ENCODE measurements around the gene CHI3L1.
"Not testable (repeated sequence)": the region's sequence is repeated elsewhere in the genome, so short reads cannot be mapped to it uniquely, and the experiment has no call there.

The CHI3L1 gene

DNA sequence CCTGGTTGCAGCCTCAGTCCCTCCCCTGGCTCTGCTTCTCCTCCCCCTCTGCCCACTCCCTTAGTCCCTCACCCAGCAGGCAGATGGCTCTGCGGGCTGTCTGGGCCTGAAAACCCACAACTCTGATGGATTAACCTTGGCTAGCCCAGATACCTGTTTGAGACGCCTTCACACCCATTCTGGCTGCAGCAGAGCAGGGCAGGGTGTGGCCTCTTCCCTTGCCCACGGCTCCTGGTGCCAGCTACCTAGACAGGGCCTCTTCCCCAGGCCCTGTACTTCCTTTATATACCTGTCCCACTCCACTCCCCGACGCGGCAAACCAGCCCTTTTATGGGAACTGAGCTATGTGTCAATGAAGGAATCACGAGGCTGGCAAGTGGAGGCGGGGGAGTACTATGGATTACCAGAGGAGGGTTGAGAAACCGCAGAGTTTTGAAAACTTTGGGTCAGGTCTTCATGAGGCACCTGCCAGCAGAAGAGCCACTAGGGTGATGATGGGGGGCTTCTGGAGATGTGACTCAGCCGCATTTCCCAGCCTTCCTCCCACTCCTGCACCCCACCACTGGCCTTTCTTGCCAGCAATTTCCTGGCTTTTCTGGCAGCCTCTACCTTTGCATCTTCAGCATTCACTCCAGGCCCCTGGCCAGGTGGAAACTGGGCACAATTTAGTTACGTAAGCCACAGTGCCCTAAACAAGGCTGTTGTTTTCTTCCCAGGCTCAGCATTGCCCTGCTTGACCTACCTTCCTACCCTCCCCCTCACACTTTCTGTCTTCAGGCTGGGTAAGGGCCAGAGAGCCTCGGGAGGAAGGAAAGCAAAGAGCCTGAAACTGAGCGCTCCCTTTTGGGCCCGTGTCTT is at the start of gene CHI3L1:
TSS of gene CHI3L1 (minus strand) at position 259 of the 858 bp plus-strand sequence. CDS start at position 178, 81 bp downstream.
- no peak for DNase-seq

DNA sequence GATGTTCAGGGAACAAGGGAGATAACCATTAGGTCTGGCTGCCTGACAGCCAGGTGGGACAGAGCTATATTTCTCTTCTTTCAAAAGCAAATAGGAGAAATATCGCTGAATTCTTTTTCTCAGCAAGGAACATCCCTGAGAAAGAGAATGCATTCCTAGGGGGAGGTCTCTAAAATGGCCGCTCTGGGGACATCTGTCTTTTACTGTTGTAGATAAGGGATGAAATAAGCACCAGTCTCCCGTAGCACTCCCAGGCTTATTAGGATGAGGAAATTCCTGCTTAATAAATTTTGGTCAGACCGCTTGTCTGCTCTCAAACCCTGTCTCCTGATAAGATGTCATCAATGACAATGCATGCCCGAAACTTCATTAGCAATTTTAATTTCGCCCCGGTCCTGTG is 48.4 kb upstream of the CHI3L1 start:
- not testable (repeated sequence) for DNase-seq

DNA sequence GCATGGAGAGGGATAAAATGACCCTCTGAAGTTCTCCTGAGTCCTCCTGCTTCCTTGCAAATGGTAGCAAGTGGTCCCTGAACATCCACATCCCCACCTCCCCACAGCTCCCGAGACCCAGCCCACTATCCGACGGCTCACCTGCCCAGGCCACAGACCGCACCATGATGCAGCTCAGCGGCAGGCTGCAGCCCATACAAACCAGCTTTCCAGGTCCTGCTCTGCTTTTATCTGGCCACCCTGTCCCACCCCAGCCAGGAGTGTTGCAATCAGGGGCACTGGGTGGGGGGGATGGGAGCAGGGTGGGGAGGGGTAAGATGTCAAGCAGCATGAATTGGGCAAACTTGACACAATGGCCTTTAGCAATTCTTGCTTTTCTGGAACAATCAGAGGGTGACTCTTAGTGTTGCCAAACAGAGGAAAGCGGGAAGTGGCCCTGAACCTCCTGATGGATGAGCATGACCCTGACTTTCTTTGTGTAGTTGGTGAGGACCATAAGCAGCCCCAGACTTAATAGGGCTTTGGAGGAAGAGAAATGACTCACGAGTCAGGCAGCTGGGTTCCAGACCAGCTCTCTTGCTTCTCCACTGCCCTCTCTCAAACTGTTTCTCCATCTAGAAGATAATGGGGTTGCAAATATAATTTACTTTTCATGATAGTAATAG is 43.1 kb upstream of the CHI3L1 start, which contains the start of gene CHIT1:
TSS of gene CHIT1 (minus strand) at position 203 of the 665 bp plus-strand sequence. CDS start at position 166, 37 bp downstream.
- no peak for DNase-seq

DNA sequence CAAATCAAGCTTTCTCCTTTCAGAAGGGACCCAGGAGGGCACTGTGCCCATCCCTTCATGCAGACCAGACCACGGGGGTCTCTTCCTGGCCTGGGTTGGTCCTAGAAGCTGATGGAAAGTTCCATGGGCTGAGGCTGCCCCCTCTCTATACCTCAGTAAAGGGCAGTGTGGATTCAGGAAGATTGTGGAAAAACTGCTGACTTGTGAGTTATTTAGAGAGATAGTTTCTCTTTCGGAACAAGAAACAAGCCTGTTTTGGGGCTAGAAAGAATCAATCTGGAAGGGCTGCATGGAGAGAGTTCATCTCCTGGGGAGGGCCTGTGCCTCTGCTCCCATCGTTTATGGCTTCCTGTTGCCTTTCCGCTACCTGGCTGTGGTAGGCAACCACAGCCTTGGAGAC is 42.2 kb upstream of the CHI3L1 start:
- DNase-seq = no peak

DNA sequence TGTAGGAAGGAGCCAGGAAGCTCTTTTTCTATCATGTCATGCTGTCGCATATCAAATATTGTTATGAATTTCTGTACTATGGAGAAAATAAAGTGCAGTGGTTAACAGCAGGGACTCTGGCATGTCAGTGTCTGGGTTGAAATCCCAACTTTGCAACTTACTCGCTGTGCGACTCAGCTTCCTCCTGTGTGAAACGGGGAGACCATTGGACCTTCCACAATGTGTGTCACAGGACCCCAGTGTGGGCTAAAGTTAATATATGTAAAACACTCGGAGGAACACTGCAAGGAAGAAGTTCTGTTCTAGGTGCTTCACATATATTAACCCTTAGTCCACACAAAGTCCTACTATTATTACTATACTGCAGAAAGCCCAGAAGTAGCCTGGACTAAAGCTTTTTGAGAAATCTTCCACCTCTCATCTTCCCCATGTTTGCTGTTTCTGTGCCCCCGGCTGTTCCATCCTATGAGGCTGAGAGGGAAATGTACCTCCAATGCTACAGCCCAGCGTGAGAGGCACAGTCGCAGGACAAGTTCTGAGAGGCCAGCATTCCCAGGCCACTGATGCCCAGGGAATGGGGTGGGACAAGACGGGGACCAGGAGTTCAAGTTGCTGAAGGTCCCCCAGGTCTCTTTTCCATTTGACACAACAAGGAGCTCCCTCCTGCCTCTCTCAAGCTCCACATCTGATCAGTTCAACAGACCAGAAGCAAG is 41.0 kb upstream of the CHI3L1 start:
- DNase-seq = no peak

DNA sequence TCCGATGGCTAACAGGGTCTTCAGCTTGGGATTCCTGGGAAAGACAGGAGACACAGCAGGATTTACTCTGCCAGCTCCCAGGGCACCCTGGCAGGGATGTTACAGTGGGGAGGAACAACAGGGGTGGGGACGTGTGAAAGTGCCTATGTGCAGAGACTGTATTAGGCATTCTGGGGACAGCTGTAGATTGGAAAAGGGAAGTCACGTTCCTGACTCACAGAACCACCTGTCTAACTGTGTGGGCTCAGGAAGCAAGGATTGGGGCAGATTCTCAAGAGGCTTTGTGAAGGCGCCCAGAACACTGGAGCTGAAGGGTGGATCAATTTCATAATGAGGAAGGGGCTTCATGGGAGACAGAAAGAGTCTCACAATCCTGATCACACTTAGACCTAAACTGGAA is 38.6 kb upstream of the CHI3L1 start:
- DNase-seq = no peak

DNA sequence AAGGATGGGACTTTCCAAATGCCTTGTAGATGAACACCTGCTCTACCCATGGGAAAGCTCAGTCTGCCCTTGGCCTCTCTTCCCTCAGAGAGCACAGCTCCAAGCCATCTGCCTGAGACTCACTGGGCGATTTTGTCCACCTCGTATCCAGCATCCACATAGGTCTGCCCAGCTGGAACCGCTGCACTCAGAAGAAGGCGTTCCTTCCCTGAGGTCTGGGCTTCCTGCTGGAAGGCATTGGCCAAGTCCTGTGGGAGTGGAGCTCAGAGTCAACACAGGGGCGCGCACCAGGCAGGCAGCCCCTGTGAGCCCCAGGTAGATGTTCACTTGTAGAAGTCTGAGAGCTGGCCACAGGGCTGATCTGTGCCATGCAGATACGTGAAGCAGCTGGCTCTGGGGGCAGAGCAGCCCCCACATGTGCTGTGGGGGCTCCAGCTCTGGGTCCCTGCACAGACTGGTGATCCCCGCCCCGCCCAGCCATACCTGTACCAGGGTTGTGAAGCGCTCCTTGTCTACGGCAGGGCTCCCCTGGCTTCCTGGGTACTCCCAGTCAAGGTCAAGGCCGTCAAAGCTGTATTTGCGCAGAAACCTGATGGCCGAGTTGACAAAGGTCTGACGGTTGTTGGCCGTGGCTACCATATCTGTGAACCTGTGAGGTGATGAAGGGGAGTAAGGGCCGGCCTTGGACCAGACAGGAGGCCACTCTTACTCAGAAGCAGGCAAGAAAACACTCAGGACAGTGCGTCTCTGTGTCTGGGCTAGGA is 36.7 kb upstream of the CHI3L1 start:
- no peak for DNase-seq

DNA sequence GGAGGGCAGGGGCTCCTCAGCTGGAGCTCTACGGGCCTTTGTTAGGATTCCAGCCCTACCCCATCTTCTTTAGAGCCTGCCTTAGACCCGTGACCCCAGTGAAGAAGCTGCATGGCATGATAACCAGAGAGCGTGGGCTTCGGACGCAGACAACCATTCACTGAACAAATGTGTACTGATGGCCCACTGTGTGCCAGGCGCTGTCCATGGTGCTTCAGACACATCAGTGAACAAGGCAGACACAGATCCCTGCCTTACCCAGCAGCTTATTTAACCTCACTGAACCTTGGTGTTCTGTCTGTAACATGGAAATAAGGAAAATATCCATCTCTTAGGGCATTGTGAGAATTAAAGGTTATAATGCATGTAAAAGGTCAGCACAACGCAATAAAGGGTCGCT is 33.4 kb upstream of the CHI3L1 start:
- no peak for DNase-seq

DNA sequence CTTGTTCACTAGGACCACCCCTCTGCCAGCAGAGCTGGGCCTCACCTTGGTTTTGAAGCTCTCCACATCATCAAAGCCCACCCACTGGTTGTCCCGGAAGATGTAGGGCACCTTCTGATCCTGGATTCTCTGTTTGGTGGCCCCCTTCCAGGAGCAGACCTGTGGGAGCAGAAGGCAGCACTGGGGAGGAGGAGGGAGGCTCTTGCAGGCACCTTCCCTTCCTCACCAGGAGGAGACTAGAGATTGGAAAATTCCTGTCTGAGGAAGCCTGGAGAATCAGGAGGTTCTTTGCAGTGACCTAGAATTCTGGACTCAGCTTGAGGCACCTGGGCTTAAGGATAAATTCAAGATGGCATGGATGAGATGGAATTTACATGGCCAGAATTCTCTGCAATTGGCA is 32.7 kb upstream of the CHI3L1 start:
- DNase-seq = no peak

DNA sequence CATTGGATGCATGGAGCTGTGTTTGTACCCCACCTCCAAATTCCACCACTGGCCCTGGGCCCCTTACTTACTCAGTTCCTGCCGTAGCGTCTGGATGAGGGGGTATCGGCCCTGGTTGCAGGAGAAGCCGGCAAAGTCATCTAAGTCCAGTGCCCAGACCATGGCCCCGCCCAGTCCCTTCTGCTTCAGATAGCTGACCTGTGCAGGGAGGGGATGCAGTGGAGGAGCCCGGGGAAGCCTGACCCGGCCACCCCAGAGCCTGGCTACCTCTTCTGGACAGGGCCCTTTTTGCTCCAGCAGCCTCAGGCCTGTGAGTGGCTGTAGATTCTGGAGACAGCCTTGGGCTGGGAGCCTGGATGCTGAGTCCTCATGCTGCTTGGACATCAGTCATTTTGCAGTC is 31.2 kb upstream of the CHI3L1 start:
- no peak for DNase-seq

DNA sequence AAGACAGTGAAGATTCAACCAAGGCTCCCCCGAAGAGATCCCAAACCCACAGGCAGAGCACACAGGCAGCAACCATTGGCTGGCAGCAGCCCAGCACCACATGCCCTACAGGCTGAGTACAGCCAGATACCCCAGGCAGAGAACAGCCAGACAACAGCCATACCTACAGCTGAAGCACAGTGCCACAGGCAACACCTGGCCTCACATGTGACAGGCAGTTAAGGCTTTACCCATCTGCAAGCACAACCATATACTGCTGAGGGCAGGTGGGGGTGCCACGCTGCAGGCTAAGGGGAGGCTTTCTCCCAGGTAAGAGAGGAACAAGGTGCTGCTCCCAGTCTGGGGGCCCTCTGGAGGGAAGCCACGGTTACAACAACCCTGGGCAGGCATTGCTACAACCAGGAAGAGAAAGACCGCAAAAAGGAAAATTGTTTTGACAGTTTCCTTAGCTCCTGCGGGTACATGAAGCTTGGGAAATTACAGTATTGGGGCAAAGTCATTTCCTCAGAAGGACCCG is 30.7 kb upstream of the CHI3L1 start:
- DNase-seq = peak in 1 of 2 experiments; percentile 3

DNA sequence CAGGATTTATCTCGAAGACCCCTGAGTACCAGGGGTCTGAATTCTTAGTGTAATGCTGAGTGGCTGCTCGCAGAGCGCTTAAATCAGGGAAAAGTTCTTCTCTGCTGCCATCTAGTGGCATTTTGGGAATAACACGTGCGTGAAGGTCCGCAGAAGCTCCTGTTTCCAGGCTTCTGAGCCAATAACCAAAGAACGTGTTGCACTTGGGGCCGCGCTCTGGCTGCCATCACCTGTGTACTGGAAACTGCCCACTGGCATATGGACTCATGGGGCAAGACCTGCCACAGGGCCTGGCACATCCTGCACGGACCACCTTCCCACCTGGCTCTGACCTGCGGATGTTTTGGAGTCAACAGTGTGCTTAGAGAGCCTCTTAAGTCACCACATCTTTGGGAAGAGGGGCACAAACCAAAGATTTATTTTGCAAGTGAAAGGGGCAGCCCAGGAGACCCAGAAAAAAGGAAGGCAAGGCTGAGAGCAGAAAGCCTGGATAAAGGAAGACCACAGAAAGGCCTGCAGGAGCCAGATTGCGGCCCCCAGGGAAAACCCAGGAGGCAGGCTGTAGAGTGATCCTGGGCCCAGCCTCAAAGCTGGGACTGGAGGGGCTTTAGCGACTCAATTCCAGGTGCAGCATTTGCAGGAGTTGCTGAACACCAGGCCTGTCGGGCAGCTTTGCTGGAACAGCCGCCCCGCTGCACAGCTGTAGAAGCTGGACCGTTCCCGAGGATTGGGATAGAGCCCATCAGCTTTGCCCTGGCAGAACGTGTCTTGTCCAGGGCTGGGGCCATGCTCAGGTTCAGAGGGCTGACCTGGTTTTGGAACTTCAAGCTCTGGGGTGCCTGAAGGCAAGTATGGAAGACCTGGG is 30.0 kb upstream of the CHI3L1 start:
- DNase-seq = peak; percentile 73 to 76

DNA sequence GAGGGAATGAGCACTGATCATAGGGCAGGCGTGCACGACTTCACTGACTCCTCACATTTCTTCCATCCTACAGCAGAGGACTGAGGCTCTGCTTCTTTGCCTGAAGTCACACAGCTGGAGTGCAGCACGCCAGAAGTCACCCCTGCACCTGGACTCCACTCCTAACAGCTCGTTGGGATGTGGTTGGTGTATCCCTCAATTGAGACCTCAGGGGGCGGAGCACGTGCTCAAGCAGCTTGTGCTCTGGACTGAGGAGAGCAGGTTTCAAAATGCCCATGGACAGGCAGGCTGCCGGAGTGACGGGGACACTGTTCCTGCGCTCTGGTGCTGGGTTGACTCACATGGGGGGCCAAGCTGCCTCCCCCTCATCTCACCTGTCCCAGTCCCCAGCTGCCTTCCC is 29.1 kb upstream of the CHI3L1 start:
- no peak for DNase-seq

DNA sequence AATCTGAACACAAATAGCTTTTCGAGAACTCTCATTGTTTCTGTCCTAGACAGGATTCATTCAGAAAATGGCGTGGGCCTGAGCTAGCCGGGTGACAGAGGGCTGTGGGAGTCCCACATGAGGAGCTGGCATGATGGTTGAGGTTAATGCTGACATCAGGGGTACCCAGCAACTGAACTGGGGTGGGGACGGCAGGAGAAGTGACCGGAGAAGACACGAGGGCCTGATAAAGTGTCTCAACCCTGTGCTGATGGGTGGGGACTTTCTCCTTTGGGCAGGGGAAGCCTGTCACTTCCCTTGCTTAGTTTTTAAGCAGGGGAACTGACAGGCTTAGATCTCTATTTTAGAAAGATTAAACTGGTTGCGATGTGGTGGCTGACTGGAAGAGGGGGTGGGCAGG is 28.4 kb upstream of the CHI3L1 start:
- DNase-seq = no peak

DNA sequence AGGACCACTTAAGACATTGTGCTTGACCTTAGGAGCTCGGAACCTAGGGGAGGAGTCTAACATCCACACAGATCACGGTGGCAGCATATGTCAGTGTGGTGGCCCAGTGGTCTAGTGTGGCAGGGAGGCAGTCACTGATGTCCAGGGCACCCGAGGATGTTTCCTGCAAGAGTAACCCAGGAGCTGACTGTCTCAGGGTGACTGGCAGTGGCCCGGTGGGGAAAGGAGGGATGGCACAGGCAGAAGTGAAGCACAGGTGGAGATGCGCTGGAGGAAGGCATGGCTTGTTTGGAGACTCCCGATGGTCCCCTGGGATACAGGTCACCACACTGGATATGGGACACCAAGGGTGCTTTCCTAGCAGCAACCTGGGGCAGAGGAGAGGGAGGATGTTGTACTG is 26.6 kb upstream of the CHI3L1 start:
- no peak for DNase-seq

DNA sequence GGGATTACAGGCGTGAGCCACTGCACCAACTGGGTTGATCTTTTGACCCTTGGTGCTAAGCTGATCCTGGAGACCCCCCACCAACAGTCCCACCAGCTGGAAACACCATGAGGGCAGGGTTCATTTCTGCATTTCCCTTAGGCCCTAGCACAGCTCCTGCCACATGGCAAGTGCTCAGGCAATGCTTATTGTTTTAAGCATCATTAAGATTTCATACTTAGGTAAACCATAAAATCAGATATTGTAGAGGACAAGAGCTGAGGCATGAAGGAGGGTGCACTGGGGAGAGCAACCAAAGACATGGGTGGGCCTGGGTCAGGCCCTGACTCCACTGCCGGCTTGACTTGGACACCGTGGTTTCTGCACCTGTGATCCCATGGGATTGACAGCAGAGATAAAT is 25.3 kb upstream of the CHI3L1 start:
- DNase-seq = no peak

DNA sequence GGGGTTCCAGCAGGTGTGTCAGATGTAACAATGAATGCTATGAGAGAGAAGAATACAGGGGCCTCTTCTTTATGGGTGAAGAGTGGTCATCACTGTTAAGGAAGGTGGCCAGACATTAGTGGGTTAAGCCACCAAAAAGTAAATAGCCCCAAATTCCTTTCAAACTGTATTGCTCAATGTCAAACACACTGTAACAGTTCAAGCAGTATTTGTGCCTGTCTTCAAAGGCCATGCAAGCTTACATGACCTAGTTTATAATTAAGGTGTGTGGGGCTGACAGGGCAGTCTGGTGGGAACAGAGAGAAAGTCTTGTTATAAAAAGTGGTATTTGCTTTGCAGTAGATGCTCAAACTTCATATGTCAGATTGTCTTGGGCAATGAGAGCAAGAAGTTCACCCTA is 24.5 kb upstream of the CHI3L1 start:
- DNase-seq = no peak

DNA sequence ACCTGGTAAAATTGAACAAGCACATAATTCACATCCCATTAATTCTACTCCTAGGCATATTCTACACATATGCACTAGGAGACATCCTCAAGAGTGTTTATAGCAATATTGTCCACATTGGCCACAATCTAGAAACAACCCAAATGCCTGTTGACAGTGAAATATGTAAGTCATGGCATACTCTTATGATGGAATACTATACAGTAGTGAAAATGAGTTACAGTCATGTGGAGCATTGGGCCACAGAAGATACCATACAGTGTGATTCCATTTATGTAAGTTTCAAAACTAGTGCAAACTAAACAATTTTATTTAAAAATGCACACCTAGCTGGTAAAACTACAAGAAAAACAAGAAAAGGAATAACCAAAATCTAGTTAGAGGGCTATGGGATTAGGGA is 23.8 kb upstream of the CHI3L1 start:
- DNase-seq = no peak

DNA sequence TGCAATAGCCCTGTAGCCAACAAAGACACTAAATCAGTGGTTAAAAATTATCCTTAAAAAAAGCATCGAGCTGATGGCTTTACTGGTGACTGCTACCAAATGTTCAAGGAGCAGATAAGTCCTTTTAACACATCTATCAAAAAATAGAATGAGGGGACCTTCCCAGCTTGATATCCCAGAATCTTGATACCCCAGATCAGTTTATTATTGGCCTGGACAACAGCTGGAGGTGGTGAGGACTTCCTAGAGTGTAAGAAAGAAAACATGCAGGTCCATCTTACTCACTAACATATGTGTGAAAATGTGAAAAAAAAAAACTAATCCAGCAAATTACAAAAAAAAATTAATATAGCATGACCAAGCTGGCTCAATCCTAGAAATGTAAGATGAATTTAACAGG is 21.7 kb upstream of the CHI3L1 start:
- DNase-seq = no peak

DNA sequence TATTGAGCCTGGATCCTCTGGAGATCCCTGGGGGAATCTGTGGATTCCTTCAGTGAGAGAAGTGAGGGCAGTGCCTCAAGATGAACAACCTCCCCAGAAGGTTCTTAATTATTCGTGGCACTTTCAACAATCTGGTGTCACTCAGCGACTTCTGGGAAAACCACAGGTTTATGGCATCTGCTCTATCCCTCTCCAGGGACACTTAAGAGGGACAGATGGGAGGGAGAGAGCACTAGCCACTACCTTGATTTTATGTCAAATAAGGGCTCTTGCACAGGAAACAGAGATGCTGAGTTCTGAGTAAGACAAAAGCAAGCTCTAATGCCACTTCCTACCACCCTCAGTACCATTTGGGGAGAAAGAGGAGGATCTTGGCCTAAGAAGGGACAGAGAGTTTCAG is 21.2 kb upstream of the CHI3L1 start:
- no peak for DNase-seq

DNA sequence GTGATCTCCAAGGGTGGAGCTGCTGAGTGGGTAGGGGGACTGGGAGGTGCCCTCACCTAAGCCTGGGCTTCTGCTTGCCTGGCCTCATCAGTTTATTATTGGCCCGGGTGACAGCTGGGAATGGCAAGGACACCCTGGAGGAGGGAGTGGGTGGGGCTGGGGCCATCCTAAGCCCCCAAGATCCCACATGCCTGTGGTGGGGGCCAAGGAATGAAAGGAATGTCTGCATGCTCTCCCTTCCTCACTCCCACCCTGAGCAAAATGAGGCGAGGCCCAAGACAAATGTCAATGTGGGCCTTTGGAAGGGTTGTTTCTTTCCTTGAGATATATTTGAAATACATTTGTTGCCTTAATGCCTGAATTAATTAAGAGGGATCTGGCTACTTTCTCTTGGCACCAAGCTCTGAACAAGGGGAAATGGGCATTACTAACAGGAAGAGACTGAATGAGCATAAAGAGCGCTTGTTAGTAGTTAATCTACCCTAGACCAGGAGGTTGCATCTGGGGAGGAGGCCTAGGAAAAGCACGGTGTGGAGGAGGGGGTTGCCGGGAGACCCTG is 19.7 kb upstream of the CHI3L1 start:
- no peak for DNase-seq
